RWPE2 (cell line): Measurements from ENCODE around the gene MOB3A.

ENCODE experiments used
- ATAC-seq: fragments of 200-7000 bp; cut with Tn5 transposase; 3 replicates; pipeline ENCODE4 v1.9.1; 2021; ENCODE audit warnings: low read depth
- DNase-seq: peaks from one replicate; pipeline ENCODE4 v3.0.0-alpha.2; 2020; ENCODE audit warnings: low spot score
- H3K27ac ChIP-seq: fragments of 450-650 bp; 2 replicates; pipeline ENCODE4 v1.5.1; 2017; ENCODE audit warnings: mild to moderate bottlenecking; ENCODE audit not compliant: poor library complexity, severe bottlenecking
- H3K27me3 ChIP-seq: fragments of 250-450 bp; sonication (Bioruptor Pico); 2 replicates; pipeline ENCODE4 v1.5.1; 2021; ENCODE audit warnings: mild to moderate bottlenecking, moderate library complexity; ENCODE audit not compliant: insufficient read depth, poor library complexity, severe bottlenecking
- H3K36me3 ChIP-seq: fragments of 250-450 bp; sonication (Bioruptor Pico); 2 replicates; pipeline ENCODE4 v1.5.1; 2020; ENCODE audit warnings: low read depth, mild to moderate bottlenecking, moderate library complexity
- H3K4me1 ChIP-seq: fragments of 250-450 bp; sonication (Bioruptor Pico); 2 replicates; pipeline ENCODE4 v1.5.1; 2021; ENCODE audit warnings: mild to moderate bottlenecking, moderate library complexity; ENCODE audit not compliant: insufficient read depth, poor library complexity, severe bottlenecking
- H3K4me3 ChIP-seq: fragments of 250-450 bp; sonication (Bioruptor Pico); 2 replicates; pipeline ENCODE4 v1.5.1; 2021; ENCODE audit warnings: mild to moderate bottlenecking, moderate library complexity; ENCODE audit not compliant: severe bottlenecking
- H3K9me3 ChIP-seq: fragments of 250-450 bp; sonication (Bioruptor Pico); 2 replicates; pipeline ENCODE4 v1.5.1; 2021; ENCODE audit warnings: mild to moderate bottlenecking, moderate library complexity; ENCODE audit not compliant: severe bottlenecking
- TF ChIP-seq, protein P1 (sequence below): fragments of 450-650 bp; IDR thresholded peaks from one replicate; pipeline ENCODE4 v1.5.1; 2017; ENCODE audit warnings: mild to moderate bottlenecking, moderate library complexity; ENCODE audit not compliant: poor library complexity, severe bottlenecking

Gene MOB3A

GRCh38 chr19:2047076-2047448 is 49.1 kb downstream of the MOB3A start:
- Histone ChIP-seq H3K4me1 (peaks cover 46% of the 10 kb centered on the region), H3K27ac (peak overlapping the region; percentile 83), H3K9me3 (no peaks in the 10 kb centered on the region), H3K4me3 (no peak overlapping the region), H3K27me3 (no peaks in the 10 kb centered on the region), H3K36me3 (peaks cover 82% of the 10 kb centered on the region)
- no peak for DNase-seq
- no peak for ATAC-seq
- TF ChIP-seq, protein P1, sequence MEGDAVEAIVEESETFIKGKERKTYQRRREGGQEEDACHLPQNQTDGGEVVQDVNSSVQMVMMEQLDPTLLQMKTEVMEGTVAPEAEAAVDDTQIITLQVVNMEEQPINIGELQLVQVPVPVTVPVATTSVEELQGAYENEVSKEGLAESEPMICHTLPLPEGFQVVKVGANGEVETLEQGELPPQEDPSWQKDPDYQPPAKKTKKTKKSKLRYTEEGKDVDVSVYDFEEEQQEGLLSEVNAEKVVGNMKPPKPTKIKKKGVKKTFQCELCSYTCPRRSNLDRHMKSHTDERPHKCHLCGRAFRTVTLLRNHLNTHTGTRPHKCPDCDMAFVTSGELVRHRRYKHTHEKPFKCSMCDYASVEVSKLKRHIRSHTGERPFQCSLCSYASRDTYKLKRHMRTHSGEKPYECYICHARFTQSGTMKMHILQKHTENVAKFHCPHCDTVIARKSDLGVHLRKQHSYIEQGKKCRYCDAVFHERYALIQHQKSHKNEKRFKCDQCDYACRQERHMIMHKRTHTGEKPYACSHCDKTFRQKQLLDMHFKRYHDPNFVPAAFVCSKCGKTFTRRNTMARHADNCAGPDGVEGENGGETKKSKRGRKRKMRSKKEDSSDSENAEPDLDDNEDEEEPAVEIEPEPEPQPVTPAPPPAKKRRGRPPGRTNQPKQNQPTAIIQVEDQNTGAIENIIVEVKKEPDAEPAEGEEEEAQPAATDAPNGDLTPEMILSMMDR: no peak

DNA sequence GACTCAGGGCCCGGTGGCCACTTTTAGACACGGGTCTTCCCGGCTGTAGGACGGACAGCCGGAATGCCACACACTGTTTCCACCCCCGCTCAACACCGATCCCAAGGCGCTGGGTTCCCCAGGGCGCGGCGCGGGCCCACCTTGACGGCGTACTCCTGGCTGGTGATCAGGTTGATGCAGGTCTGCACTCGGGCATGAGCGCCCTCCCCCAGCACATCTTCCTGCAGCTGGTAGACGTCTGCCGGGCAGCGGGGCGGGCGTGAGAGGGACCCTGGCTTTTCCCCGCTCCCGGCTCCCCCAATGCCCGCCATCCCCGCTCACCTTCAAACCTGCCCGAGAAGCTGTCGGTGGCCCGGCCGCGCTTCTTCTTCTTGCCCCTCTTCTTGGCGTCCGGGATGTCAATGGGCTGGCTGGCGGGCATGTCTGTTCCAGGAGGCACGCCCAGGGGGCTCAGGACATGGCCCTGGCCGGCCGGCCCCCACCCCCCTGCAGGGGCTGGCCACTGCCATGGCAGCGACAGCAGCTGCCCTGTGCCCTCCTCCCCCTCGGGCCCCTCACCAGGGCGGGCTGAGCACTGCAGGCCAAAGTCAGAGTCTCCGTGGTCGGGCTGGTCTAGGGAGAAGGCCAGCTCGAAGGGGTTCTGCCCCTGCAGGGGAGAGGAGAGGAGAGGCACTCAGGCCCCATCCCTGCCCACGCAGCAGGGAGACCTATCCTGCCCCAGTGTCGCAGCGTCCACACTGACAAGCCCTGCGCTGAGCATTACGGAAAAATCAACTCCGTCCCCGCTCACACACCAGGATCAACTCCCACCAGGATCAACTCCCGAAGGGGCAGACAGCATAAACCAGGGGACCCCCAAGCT is 49.8 kb downstream of the MOB3A start:
- no peak for ATAC-seq
- Histone ChIP-seq H3K36me3 (peaks cover 88% of the 10 kb centered on the region), H3K27me3 (no peaks in the 10 kb centered on the region), H3K27ac (peak overlapping the region; percentile 83), H3K9me3 (no peaks in the 10 kb centered on the region), H3K4me3 (no peak overlapping the region), H3K4me1 (peaks cover 46% of the 10 kb centered on the region)
- TF ChIP-seq, protein P1: no peak
- DNase-seq: peak; percentile 59

DNA sequence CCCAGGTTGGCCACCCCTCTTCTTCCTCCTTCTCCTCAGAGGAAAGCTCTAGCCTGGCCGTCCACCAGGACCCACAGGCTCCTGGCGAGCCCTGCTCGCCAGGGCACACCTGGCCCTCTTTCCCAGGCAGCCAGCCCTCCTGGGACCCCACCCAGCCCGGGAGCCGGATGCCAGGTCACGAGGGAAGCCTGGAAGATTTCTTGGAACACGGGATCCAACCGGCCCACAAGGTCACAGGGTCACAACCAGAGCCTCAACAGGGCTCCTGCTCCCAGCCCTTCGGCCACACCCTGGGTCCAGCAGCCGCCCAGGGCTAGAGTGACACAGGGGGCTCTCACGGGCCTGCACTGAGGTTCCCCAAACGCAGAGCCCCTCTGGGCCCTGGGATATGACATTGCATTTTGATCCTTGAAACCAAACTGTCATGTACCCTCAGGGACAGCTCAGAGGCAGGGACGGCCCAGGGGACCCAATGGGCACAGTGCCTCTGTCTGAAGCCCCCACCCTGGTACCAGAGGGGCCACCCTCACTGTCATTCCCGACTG is 50.6 kb downstream of the MOB3A start:
- H3K27ac ChIP-seq: peak overlapping the region; percentile 83
- DNase-seq: no peak
- TF ChIP-seq, protein P1: no peak
- no peak for ATAC-seq
- H3K4me3 ChIP-seq: no peak overlapping the region
- peaks cover 46% of the 10 kb centered on the region for H3K4me1 ChIP-seq
- peaks cover 95% of the 10 kb centered on the region for H3K36me3 ChIP-seq
- no peaks in the 10 kb centered on the region for H3K9me3 ChIP-seq
- no peaks in the 10 kb centered on the region for H3K27me3 ChIP-seq

- Histone ChIP-seq H3K4me3 (no peak overlapping the region), H3K36me3 (peaks cover 95% of the 10 kb centered on the region), H3K27me3 (no peaks in the 10 kb centered on the region), H3K4me1 (peaks cover 46% of the 10 kb centered on the region), H3K9me3 (no peaks in the 10 kb centered on the region), H3K27ac (peak overlapping the region; percentile 83)
- DNase-seq (no peak), ATAC-seq (no peak)
- TF ChIP-seq, protein P1: no peak
These were observed 51.2 kb downstream of the MOB3A start for GRCh38 chr19:2044709-2045500.
